ENCODE results near the gene ANXA6.

ANXA6 gene

GRCh38 chr5:151121665-151122064 is 35.9 kb downstream of the ANXA6 start:
- Histone ChIP-seq H3K27ac (no peak overlapping the region), H3K4me3 (no peak overlapping the region), H3K9me3 (no peaks in the 10 kb centered on the region), H3K27me3 (no peaks in the 10 kb centered on the region), H3K4me1 (peaks cover 0 to 12% (median 7%) of the 10 kb centered on the region in 4 donors), H3K36me3 (peaks cover 51 to 99% (median 71%) of the 10 kb centered on the region in 3 donors)
- DNase-seq = no peak
- TF ChIP-seq CTCF (IDR thresholded peaks at IDR 0.05) = no peak
- intact Hi-C loops (cut with DNase I; ENCODE audit: low total_unique reads) = no loop called here

DNA sequence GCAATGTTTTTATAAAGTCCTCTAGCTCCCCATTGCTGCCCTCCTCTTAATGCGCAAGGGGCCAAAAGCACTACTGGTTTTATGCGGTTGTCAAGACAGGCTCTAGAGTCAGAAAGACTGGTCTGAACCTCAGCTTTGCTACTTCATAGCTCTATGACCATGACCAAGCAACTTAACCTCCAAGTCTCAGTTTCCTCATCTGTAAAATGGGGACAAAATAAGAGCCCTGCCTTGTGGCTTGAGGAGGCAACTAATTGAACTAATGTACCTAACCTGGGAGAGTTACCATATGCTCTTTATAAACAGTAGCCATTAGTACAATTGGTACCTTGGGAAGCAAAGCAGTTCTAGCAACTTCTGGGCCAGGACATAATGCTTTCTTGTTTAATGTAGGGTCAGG is 36.5 kb downstream of the ANXA6 start:
- no peak for DNase-seq
- H3K9me3 ChIP-seq = no peaks in the 10 kb centered on the region
- H3K4me3 ChIP-seq = no peak overlapping the region
- no peak overlapping the region for H3K27ac ChIP-seq
- H3K27me3 ChIP-seq = no peaks in the 10 kb centered on the region
- peaks cover 0 to 12% (median 7%) of the 10 kb centered on the region in 4 donors for H3K4me1 ChIP-seq
- peaks cover 51 to 99% (median 75%) of the 10 kb centered on the region in 3 donors for H3K36me3 ChIP-seq
- intact Hi-C loops (cut with DNase I; ENCODE audit: low total_unique reads) = no loop called here
- no peak for TF ChIP-seq CTCF (IDR thresholded peaks at IDR 0.05)

- no peak overlapping the region for H3K27ac ChIP-seq
- H3K36me3 ChIP-seq = peaks cover 51 to 84% (median 75%) of the 10 kb centered on the region in 3 donors
- H3K4me3 ChIP-seq = no peak overlapping the region
- intact Hi-C loops (cut with DNase I; ENCODE audit: low total_unique reads) = loop anchor here (5.0 kb wide), 1 partner anchor 117 kb away; no protein-coding TSS in a partner anchor
- peaks cover 0 to 6% (median 6%) of the 10 kb centered on the region in 4 donors for H3K4me1 ChIP-seq
- no peak for TF ChIP-seq CTCF (IDR thresholded peaks at IDR 0.05)
- no peaks in the 10 kb centered on the region for H3K27me3 ChIP-seq
- H3K9me3 ChIP-seq = no peaks in the 10 kb centered on the region
- no peak for DNase-seq
Observed at GRCh38 chr5:151118913-151119575, 38.5 kb downstream of the ANXA6 start.

DNA sequence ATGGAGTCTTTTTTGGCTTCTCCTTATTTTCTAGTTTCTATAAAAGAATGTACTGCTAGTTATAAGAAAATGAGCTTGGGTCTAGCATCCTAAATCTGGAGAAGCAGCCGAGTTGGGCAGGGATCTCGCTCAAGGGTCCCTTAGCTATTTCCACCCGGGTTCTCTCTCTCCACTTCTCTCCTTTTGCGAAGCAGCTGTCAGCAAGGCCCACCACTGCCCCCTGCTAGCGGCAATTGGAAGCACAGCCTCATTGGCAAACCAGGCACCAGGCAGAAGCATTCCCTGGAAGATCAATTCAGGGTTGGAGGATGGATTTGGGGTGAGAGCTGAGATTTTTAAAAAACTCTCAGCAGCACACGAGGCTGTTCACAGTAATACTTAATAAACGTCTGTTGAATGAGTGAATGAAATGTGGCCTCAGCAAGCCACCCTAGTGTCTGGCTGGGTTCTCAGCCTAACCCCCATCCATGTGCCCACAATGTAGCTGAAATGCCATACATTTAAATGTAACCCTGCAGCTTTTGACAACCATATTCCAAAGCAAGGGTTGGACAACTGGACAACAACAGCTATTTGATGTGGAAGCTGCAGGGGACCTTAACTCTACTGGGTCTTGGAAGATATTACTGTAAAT is 42.2 kb downstream of the ANXA6 start:
- intact Hi-C loops (cut with DNase I; ENCODE audit: low total_unique reads) = loop anchor here (2.0 to 5.0 kb wide), 2 partner anchors 63 to 113 kb away; no protein-coding TSS in a partner anchor
- Histone ChIP-seq H3K27ac (no peak overlapping the region), H3K4me1 (no peaks in the 10 kb centered on the region), H3K9me3 (no peaks in the 10 kb centered on the region), H3K27me3 (no peaks in the 10 kb centered on the region), H3K36me3 (peaks cover 34 to 81% (median 71%) of the 10 kb centered on the region in 3 donors), H3K4me3 (no peak overlapping the region)
- peak; percentile 79 to 83 for DNase-seq
- peak; percentile 94 to 96 for TF ChIP-seq CTCF (IDR thresholded peaks at IDR 0.05)

DNA sequence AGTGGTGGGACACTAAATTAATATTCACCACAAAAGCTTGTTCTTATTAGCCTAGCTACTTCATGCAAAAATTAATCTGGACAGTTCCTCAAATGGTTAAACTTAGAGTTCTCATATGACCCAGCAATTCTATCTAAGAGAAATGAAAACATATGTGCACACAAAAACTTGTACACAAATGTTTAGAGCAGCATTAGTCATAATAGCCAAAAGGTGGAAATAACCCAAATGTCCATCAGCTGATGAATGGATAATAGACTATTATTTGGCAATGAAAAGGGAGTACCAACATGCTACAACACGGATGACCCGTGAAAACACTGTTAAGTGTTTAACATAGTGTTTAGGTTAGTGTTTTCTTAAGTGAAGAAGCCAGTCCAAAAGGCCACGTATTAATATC is 43.9 kb downstream of the ANXA6 start:
- no peak for TF ChIP-seq CTCF (IDR thresholded peaks at IDR 0.05)
- Histone ChIP-seq H3K27ac (no peak overlapping the region), H3K27me3 (no peaks in the 10 kb centered on the region), H3K4me1 (peaks cover 0 to 6% (median 3%) of the 10 kb centered on the region in 4 donors), H3K9me3 (no peaks in the 10 kb centered on the region), H3K36me3 (peaks cover 36 to 81% (median 71%) of the 10 kb centered on the region in 3 donors), H3K4me3 (no peak overlapping the region)
- intact Hi-C loops (cut with DNase I; ENCODE audit: low total_unique reads) = loop anchor here (2.0 kb wide), 1 partner anchor 61 kb away; no protein-coding TSS in a partner anchor
- no peak for DNase-seq

Data from tibial artery (tissue), 4 donors.